ENCODE data around the gene ZMYND11.
"Not testable (repeated sequence)": the region's sequence is repeated elsewhere in the genome, so short reads cannot be mapped to it uniquely, and the experiment has no call there.

GRCh38 chr10:264160-265073 lies 129.2 kb downstream of the ZMYND11 start:
- not testable (repeated sequence) for TF ChIP-seq PKNOX1, SUZ12, ELF4 (IDR thresholded peaks at IDR 0.05)

All from HEK293T (cell line).